BLaER1 treated with 17β-estradiol and CSF1 and Interleukin-3, amounts not matched to agents 10 nM and 100 nM (cell line): ENCODE results near the gene CCDC141.
"Not testable (repeated sequence)": the region's sequence is repeated elsewhere in the genome, so short reads cannot be mapped to it uniquely, and the experiment has no call there.

ENCODE experiments used
- H3K27ac ChIP-seq, 11 experiments: shearing (Covaris generic); formaldehyde crosslinking; 2 replicates each; pipeline ENCODE4 v1.8.1; 2022
- H3K27me3 ChIP-seq, 11 experiments: shearing (Covaris generic); formaldehyde crosslinking; 2 replicates each; pipeline ENCODE4 v1.8.1; 2022
- H3K36me3 ChIP-seq, 11 experiments: shearing (Covaris generic); formaldehyde crosslinking; 2 replicates each; pipeline ENCODE4 v1.8.1; 2022
- H3K4me1 ChIP-seq, 10 experiments: shearing (Covaris generic); formaldehyde crosslinking; 2 replicates each; pipeline ENCODE4 v1.8.1; 2022
- H3K4me2 ChIP-seq, 11 experiments: shearing (Covaris generic); formaldehyde crosslinking; 2 replicates each; pipeline ENCODE4 v1.8.1; 2022
- H3K4me3 ChIP-seq, 10 experiments: shearing (Covaris generic); formaldehyde crosslinking; 2 replicates each; pipeline ENCODE4 v1.8.1; 2022
- H3K9ac ChIP-seq, 11 experiments: shearing (Covaris generic); formaldehyde crosslinking; 2 replicates each; pipeline ENCODE4 v1.8.1; 2022
- H3K9me3 ChIP-seq, 11 experiments: shearing (Covaris generic); formaldehyde crosslinking; replicated peaks in 1 of 11; 2 replicates each; pipeline ENCODE4 v1.8.1; 2022
- H4K20me1 ChIP-seq, 11 experiments: shearing (Covaris generic); formaldehyde crosslinking; 2 replicates each; pipeline ENCODE4 v1.8.1; 2022
- Cebpa-rat ChIP-seq, 11 experiments: shearing (Covaris generic); IDR thresholded peaks; 2 replicates each; pipeline ENCODE4 v1.8.1; 2022

Gene CCDC141

GRCh38 chr2:179049546-179050311, at the start of gene CCDC141:
TSS of gene CCDC141 (minus strand) at chr2:179050137. CDS start at chr2:179049941, 196 bp downstream.
- peak within 1 kb of the TSS in 7 of 11 experiments; percentile 0 to 50 (median 18); a peak in 9 of 22 replicates for H3K4me2 ChIP-seq

GRCh38 chr2:179098080-179098689, 48.2 kb upstream of the CCDC141 start:
- no peaks in the 10 kb centered on the region for H4K20me1 ChIP-seq
- peaks cover 0 to 7% (median 0%) of the 10 kb centered on the region in 11 experiments; a peak in 6 of 22 replicates for H3K36me3 ChIP-seq
- H3K9ac ChIP-seq: no peak overlapping the region
- H3K9me3 ChIP-seq: peaks cover 0 to 1% (median 0%) of the 10 kb centered on the region in 11 experiments; a peak in 2 of 22 replicates
- H3K4me2 ChIP-seq: no peak overlapping the region
- H3K4me1 ChIP-seq: peaks cover 9 to 14% (median 11%) of the 10 kb centered on the region in 10 experiments; a peak in 19 of 20 replicates
- no peak overlapping the region for H3K27ac ChIP-seq
- no peak overlapping the region for H3K4me3 ChIP-seq
- H3K27me3 ChIP-seq: no peaks in the 10 kb centered on the region
- TF ChIP-seq Cebpa-rat (IDR thresholded peaks at IDR 0.05): no peak

More at GRCh38 chr2:179049546-179050311, at the start of gene CCDC141:
- H3K9me3 ChIP-seq: 0 out of 22 replicates have a peak, but pooled peaks cover 0 to 5% (median 0%) of the 10 kb centered on the region in 11 experiments
- H3K9ac ChIP-seq: no peak within 1 kb of the TSS
- no peaks in the 10 kb centered on the region for H4K20me1 ChIP-seq
- TF ChIP-seq Cebpa-rat (IDR thresholded peaks at IDR 0.05): no peak
- no peak within 1 kb of the TSS for H3K4me3 ChIP-seq
- H3K36me3 ChIP-seq: no peaks in the 10 kb centered on the region
- no peaks in the 10 kb centered on the region for H3K27me3 ChIP-seq
- H3K27ac ChIP-seq: no peak within 1 kb of the TSS
- H3K4me1 ChIP-seq: peaks cover 0 to 34% (median 3%) of the 10 kb centered on the region in 10 experiments; a peak in 6 of 20 replicates

GRCh38 chr2:179097131-179097530, 47.2 kb upstream of the CCDC141 start:
- peak overlapping the region in 1 of 11 experiments; percentile 44; a peak in 2 of 22 replicates for H3K4me2 ChIP-seq
- peaks cover 0 to 4% (median 0%) of the 10 kb centered on the region in 11 experiments; a peak in 2 of 22 replicates for H3K9me3 ChIP-seq
- no peak overlapping the region for H3K9ac ChIP-seq
- H3K4me1 ChIP-seq: peaks cover 9 to 14% (median 11%) of the 10 kb centered on the region in 10 experiments; a peak in 19 of 20 replicates
- H4K20me1 ChIP-seq: no peaks in the 10 kb centered on the region
- TF ChIP-seq Cebpa-rat (IDR thresholded peaks at IDR 0.05): no peak
- H3K36me3 ChIP-seq: no peaks in the 10 kb centered on the region
- H3K27me3 ChIP-seq: no peaks in the 10 kb centered on the region
- no peak overlapping the region for H3K27ac ChIP-seq
- no peak overlapping the region for H3K4me3 ChIP-seq

- Histone ChIP-seq H3K4me1 (peaks cover 9 to 14% (median 11%) of the 10 kb centered on the region in 10 experiments; a peak in 19 of 20 replicates), H3K27me3 (no peaks in the 10 kb centered on the region), H3K9me3 (peaks cover 0 to 4% (median 0%) of the 10 kb centered on the region in 11 experiments; a peak in 2 of 22 replicates), H4K20me1 (no peaks in the 10 kb centered on the region), H3K27ac (no peak overlapping the region), H3K4me3 (no peak overlapping the region), H3K36me3 (no peaks in the 10 kb centered on the region), H3K4me2 (peak overlapping the region; percentile 5 to 53 (median 26); a peak in 15 of 22 replicates), H3K9ac (no peak overlapping the region)
- no peak for TF ChIP-seq Cebpa-rat (IDR thresholded peaks at IDR 0.05)
These were observed 46.2 kb upstream of the CCDC141 start for GRCh38 chr2:179096090-179096489.

- not testable (repeated sequence) for H3K36me3 ChIP-seq, H4K20me1 ChIP-seq, H3K4me2 ChIP-seq
These were observed 43.0 kb upstream of the CCDC141 start for GRCh38 chr2:179092912-179093311.

GRCh38 chr2:179082697-179083096, 32.8 kb upstream of the CCDC141 start:
- Histone ChIP-seq H4K20me1 (no peaks in the 10 kb centered on the region), H3K4me2 (no peak overlapping the region), H3K9me3 (peaks cover 2 to 23% (median 7%) of the 10 kb centered on the region in 11 experiments; a peak in 18 of 22 replicates), H3K36me3 (no peaks in the 10 kb centered on the region), H3K4me3 (no peak overlapping the region), H3K4me1 (no peaks in the 10 kb centered on the region), H3K27me3 (no peaks in the 10 kb centered on the region), H3K9ac (no peak overlapping the region), H3K27ac (no peak overlapping the region)
- TF ChIP-seq Cebpa-rat (IDR thresholded peaks at IDR 0.05): no peak

More at GRCh38 chr2:179092912-179093311, 43.0 kb upstream of the CCDC141 start:
- not testable (repeated sequence) for H3K9ac ChIP-seq, H3K9me3 ChIP-seq, H3K4me3 ChIP-seq, H3K27me3 ChIP-seq, H3K27ac ChIP-seq
- H3K4me1 ChIP-seq: peaks cover 9 to 14% (median 11%) of the 10 kb centered on the region in 10 experiments; a peak in 19 of 20 replicates

GRCh38 chr2:179081954-179082353, 32.0 kb upstream of the CCDC141 start:
- H3K36me3 ChIP-seq: no peaks in the 10 kb centered on the region
- H3K27me3 ChIP-seq: no peaks in the 10 kb centered on the region
- H3K4me1 ChIP-seq: no peaks in the 10 kb centered on the region
- H3K27ac ChIP-seq: no peak overlapping the region
- no peak overlapping the region for H3K4me3 ChIP-seq
- H3K4me2 ChIP-seq: no peak overlapping the region
- peaks cover 10 to 30% (median 15%) of the 10 kb centered on the region in 11 experiments; a peak in 21 of 22 replicates for H3K9me3 ChIP-seq
- no peak overlapping the region for H3K9ac ChIP-seq
- TF ChIP-seq Cebpa-rat (IDR thresholded peaks at IDR 0.05): no peak
- no peaks in the 10 kb centered on the region for H4K20me1 ChIP-seq

GRCh38 chr2:179072527-179072926, 22.6 kb upstream of the CCDC141 start:
- Histone ChIP-seq H3K27me3 (no peaks in the 10 kb centered on the region), H3K36me3 (no peaks in the 10 kb centered on the region), H4K20me1 (no peaks in the 10 kb centered on the region), H3K9ac (no peak overlapping the region), H3K4me2 (no peak overlapping the region), H3K27ac (no peak overlapping the region), H3K9me3 (peaks cover 3 to 34% (median 21%) of the 10 kb centered on the region in 11 experiments), H3K4me1 (no peaks in the 10 kb centered on the region), H3K4me3 (no peak overlapping the region)
- TF ChIP-seq Cebpa-rat (IDR thresholded peaks at IDR 0.05): no peak

- TF ChIP-seq Cebpa-rat (IDR thresholded peaks at IDR 0.05): no peak
- Histone ChIP-seq H3K4me2 (no peak overlapping the region), H3K4me3 (no peak overlapping the region), H3K4me1 (no peaks in the 10 kb centered on the region), H4K20me1 (no peaks in the 10 kb centered on the region), H3K9ac (no peak overlapping the region), H3K9me3 (peaks cover 7 to 33% (median 20%) of the 10 kb centered on the region in 11 experiments), H3K36me3 (no peaks in the 10 kb centered on the region), H3K27ac (no peak overlapping the region), H3K27me3 (no peaks in the 10 kb centered on the region)
These were observed 21.9 kb upstream of the CCDC141 start for GRCh38 chr2:179071810-179072355.
